Measurements from ENCODE around the gene KCNQ1OT1.

GRCh38 chr11:2587976-2588748 lies 111.6 kb downstream of the KCNQ1OT1 start:
- TF ChIP-seq POLR2AphosphoS5 (IDR thresholded peaks at IDR 0.05) (no peak), CTCF (IDR thresholded peaks at IDR 0.05 in 8 of 11, conservative IDR thresholded peaks at IDR 0.05 in 3 of 11) (no peak)
